Stimulated activated CD8-positive, alpha-beta memory T cell treated with anti-CD3 and anti-CD28 coated beads, Interleukin-7, amount 100 ng/mL, for 4 hours (primary cell): ENCODE measurements around the gene LPIN3.

Source experiments
- DNase-seq, 2 donors: peaks; one replicate each; pipeline ENCODE4 v3.0.0-alpha.2; 2020; ENCODE audit warnings: low read depth in 2 of 2

LPIN3 gene

GRCh38 chr20:41349266-41349665 lies 8.6 kb downstream of the LPIN3 start:
- DNase-seq: no peak

- no peak for DNase-seq
These were observed 9.3 kb downstream of the LPIN3 start for GRCh38 chr20:41349943-41350342.

GRCh38 chr20:41350408-41350962 lies 9.9 kb downstream of the LPIN3 start:
- DNase-seq: no peak

GRCh38 chr20:41352106-41352505 lies 11.5 kb downstream of the LPIN3 start:
- no peak for DNase-seq

- no peak for DNase-seq
These were observed 12.0 kb downstream of the LPIN3 start for GRCh38 chr20:41352666-41353065.

GRCh38 chr20:41353530-41353929 lies 12.9 kb downstream of the LPIN3 start:
- no peak for DNase-seq

GRCh38 chr20:41355192-41355591 lies 14.6 kb downstream of the LPIN3 start:
- DNase-seq: no peak

- no peak for DNase-seq
These were observed 15.1 kb downstream of the LPIN3 start for GRCh38 chr20:41355598-41356203.

GRCh38 chr20:41356951-41357350 lies 16.3 kb downstream of the LPIN3 start:
- DNase-seq: no peak

- no peak for DNase-seq
These were observed 17.0 kb downstream of the LPIN3 start for GRCh38 chr20:41357424-41358163.

GRCh38 chr20:41358230-41358629 lies 17.6 kb downstream of the LPIN3 start:
- DNase-seq: no peak

GRCh38 chr20:41358717-41359116 lies 18.1 kb downstream of the LPIN3 start:
- DNase-seq: no peak

- DNase-seq: no peak
These were observed 19.0 kb downstream of the LPIN3 start for GRCh38 chr20:41359541-41360011.

GRCh38 chr20:41360831-41361756 lies 20.5 kb downstream of the LPIN3 start:
- no peak for DNase-seq

GRCh38 chr20:41361757-41362747 lies 21.4 kb downstream of the LPIN3 start:
- no peak for DNase-seq

- no peak for DNase-seq
These were observed 22.1 kb downstream of the LPIN3 start for GRCh38 chr20:41362748-41363140.

GRCh38 chr20:41363601-41364000 lies 23.0 kb downstream of the LPIN3 start:
- DNase-seq: no peak

GRCh38 chr20:41364236-41364855 lies 23.7 kb downstream of the LPIN3 start:
- no peak for DNase-seq

GRCh38 chr20:41364967-41365765 lies 24.5 kb downstream of the LPIN3 start:
- DNase-seq: no peak
